Activated naive CD4-positive, alpha-beta T cell treated with Interleukin-2 at 50 U/mL for 16 hours (primary cell): Measurements from ENCODE around the gene SMARCA5.
"Not testable (repeated sequence)": the region's sequence is repeated elsewhere in the genome, so short reads cannot be mapped to it uniquely, and the experiment has no call there.

Experiments used
- DNase-seq: peaks from one replicate; pipeline ENCODE4 v3.0.0-alpha.2; 2020

Gene SMARCA5, protein sequence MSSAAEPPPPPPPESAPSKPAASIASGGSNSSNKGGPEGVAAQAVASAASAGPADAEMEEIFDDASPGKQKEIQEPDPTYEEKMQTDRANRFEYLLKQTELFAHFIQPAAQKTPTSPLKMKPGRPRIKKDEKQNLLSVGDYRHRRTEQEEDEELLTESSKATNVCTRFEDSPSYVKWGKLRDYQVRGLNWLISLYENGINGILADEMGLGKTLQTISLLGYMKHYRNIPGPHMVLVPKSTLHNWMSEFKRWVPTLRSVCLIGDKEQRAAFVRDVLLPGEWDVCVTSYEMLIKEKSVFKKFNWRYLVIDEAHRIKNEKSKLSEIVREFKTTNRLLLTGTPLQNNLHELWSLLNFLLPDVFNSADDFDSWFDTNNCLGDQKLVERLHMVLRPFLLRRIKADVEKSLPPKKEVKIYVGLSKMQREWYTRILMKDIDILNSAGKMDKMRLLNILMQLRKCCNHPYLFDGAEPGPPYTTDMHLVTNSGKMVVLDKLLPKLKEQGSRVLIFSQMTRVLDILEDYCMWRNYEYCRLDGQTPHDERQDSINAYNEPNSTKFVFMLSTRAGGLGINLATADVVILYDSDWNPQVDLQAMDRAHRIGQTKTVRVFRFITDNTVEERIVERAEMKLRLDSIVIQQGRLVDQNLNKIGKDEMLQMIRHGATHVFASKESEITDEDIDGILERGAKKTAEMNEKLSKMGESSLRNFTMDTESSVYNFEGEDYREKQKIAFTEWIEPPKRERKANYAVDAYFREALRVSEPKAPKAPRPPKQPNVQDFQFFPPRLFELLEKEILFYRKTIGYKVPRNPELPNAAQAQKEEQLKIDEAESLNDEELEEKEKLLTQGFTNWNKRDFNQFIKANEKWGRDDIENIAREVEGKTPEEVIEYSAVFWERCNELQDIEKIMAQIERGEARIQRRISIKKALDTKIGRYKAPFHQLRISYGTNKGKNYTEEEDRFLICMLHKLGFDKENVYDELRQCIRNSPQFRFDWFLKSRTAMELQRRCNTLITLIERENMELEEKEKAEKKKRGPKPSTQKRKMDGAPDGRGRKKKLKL

DNA sequence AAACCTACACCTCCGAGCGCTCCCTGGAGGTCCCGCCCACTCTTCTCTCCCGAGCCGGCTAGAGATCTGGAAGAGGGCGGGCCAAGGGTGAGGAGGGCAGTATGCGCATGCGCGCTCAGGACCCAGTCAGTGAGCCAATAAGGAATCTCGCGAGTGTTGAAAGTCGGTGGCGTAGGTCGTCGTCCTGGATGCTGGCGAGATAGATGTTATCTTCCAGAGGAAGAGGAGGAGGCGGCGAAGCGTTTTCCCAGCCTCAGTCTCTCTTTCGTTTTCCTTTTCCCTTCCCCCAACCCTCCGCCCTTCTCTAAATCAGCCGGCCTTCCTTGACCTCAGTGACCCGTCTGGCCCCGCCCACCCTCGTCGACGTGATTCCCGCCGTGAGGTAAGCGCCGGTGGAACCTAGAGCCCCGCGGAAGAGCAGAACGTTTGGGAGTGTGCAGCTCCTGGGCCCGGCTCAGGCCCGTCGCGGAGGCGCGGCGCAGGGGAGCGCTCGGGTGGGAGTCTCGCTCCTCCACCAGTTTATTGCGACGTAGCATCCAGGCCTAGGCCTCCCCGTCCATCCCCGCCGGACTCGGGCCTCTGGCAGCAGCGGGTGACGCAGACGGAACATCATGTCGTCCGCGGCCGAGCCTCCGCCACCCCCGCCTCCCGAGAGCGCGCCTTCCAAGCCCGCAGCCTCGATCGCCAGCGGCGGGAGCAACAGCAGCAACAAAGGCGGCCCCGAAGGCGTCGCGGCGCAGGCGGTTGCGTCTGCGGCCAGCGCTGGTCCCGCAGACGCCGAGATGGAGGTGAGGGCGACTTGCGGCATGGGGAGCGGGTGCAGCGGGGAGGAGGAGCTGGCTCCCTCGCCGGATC, at the start of gene SMARCA5:
Gene SMARCA5, plus strand, starts transcription at position 389 of the 855 bp plus-strand sequence. Its CDS starts 223 bp downstream, at position 612.
- peak; percentile 94 for DNase-seq

DNA sequence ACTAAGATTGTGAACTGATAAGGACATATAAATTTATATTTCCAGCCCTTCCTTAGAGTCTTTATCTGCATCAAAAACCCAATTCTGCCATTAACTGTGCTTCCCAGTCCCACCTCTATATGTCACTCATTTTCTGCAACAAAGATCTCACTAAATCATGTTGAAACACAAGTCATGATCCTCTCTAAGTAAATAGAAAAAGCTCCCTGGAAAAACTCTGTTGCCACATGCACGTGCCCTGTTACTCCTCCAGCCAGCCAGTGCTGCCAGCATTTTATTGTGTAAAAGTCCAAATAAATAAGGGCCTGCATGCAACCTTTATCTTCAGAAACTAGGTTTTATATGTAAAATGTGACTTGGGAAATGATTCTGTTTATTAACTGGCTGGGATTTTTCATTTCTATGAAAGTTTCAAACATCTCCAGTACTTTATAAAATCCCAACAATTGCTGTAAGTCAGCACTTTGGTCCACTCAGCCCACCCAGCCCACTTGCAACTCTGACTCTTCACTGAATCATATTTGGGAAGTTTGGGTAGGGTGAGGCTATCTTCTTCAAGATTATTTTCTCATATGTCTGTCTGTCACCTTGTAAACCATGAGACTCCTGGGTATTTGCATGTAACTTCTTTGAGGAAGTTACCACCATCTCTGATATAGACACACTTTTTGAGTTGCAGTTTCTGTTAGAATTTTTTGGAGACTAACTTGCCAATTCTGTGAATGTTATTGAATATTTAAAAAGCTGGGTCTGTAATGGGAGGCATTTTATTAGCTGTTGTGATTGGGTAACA, 40.0 kb upstream of the SMARCA5 start:
- no peak for DNase-seq

DNA sequence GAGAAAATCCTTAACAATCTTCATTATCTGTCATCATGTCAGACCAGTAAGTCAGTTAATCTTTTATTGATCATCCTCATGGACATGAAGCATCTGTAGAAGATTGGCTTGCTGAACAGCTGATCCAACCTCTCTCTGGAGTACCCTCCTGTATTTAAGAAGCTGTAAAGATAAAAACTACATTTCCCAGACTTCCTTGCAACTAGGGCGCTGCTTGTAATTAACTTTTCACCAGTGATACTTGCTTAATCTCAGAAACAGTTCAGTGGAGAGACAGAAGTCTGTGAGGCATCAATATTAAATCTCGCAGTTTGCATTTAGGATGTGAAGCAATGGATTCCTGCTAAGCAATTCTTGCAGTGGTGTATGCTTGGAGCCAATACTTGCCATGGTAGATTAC, 36.0 kb upstream of the SMARCA5 start:
- no peak for DNase-seq

DNA sequence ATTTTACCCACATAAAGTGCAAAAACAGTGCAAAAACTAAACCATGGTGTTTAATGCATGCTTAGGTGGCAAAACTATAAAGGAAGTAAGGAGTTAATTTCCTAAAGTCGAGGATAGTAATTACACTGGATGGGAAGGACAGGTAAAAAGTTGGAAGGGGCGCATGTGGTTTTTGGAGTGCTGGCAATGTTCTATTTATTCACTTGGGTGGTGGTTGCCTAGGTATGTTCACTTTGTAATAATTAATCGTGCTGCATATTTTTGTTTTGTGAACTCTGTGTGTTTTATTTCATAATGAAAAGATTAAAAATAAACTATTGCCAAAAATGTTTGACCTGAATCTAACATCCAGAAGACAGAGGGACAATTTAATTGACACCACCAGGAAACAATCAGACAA, 32.1 kb upstream of the SMARCA5 start:
- no peak for DNase-seq

DNA sequence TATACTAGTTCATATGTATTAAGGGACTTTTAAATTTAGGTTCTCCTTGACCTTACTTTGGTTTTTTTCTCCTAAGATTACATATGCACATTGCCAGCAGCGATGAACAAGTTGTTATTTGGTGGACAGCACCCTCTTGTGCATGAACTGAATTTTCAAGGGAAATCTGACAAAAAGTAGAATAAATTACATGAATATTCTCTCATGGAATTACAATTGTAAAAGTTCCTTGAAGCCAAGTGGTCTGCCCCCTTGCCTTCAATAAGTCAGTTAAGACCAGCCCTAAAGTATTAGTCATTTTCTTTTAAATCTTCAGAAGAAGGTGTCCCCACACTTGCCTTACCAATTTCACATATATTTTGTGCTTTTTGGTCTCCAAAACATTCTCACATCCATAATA, 30.7 kb upstream of the SMARCA5 start:
- DNase-seq, result no peak

DNA sequence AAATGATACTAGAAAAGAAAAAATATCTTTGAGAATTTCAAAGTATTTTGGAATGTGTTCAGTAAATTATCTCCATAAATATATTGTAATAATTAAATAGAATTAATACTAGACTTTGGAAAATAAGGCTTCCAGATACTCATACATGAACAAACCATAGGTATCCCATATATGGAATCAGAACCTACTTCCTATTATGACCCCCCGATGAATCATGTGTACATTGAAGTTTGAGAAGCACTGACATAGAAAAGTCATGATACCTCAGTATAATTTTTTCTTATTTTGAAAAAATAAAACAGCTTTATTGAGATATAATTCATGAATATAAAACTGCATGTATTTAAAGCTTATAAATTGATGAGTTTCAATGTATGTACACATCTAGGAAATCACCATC, 27.2 kb upstream of the SMARCA5 start:
- DNase-seq, result no peak

DNA sequence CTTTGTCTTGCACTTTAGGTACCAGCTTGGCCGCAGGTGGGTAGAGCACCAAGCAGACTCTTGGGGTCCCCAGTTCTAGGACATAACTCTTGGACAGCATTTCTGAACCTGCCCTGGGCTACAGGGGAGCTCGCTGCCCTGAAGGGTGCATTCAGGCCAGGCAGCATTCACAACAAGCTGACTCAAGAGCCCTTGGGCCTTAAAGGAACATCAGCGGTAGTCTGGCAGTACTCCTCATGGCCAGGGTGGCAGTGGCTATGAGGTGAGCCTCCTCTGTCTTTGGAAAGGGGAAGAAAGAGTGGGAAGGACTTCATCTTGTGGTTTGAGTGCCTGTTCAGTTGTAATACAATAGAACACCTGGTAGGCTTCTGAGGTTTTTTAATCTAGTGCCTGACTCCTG, 24.8 kb upstream of the SMARCA5 start:
- no peak for DNase-seq

DNA sequence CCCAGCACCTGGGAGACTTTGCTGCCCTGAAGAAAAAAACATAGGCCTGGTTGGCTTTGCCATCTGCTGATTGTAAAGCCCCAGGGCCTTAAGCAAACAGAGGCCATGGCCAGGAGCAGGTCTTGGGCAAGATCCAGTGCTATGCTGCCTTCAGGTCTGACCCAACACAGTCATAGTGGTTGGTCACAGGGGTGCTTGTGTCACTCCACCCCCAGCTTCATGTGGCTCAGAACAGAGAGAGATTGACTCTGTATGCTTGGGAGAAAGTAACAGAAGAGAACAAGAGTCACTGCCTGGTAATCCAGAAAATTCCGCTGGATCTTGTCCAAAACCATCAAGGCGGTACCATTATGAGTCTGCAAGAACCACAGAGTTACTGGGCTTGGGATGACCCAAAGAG, 24.4 kb upstream of the SMARCA5 start:
- DNase-seq, result no peak

DNA sequence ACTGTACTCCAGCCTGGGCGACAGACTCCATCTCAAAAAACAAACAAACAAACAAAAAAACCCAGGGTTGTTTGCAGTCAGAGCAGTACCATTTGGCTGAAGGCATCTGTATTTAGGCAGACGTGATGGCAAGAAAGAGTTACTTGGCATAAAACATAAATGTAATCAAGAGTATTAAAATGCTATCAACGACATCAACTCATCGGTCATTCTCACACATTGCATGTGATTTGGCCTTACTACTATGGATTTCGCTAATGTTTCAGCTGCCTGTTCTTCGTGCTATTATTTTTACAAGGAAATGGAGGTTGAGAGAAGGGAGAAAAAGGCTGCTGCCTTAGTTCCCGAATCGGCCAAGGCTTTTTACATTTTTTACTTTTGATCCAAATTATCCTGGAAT, 15.5 kb upstream of the SMARCA5 start:
- no peak for DNase-seq

DNA sequence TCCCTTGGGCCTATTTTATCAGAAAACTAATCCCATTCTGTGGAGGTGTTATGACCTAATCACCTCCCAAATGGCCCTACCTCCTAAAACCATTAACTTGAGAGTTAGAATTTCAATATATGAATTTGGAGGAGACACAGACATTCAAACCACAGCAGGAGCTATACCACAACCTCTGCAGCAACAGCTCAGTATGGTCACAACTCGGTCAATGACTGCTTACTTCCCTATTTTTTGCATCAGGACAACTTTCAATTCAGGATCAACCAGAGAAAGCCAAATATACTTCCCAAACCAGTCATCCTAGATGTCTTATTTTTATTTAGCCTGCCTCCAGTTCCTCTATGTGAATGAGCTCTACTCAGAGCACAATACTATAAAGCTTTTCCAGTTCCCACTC, 11.3 kb upstream of the SMARCA5 start:
- DNase-seq, result no peak

DNA sequence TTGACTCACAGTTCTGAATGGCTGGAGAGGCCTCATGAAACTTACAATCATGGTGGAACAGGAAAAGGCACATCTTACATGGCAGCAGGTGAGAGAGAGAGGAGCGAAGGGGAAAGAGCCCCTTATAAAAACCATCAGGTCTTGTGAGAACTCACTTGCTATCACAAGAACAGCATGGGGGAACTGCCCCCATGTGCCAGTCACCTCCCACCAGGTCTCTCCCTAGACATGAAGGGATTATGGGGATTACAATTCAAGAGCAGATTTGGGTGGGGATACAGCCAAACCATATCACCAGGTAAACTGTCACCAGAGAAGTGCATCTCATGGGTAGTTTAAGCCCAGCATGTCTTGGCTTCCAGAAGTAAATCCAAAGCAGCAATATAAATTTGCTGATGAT, 7.5 kb upstream of the SMARCA5 start:
- no peak for DNase-seq

DNA sequence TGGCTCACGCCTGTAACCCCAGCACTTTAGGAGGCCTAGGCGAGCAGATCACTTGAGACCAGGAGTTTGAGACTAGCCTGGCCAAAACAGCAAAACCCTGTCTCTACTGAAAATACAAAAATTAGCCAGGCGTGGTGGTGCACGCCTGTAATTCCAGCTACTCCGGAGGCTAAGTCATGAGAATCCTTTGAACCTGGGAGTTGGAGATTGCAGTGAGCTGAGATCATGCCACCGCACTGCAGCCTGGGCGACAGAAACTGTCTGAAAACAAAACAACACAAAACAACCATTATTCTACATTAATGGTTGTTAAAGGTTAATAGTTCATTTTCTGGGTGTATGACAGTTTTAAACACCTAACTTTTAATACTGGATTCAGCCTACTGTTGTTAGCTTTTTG, 1.6 kb upstream of the SMARCA5 start:
- no peak for DNase-seq

DNA sequence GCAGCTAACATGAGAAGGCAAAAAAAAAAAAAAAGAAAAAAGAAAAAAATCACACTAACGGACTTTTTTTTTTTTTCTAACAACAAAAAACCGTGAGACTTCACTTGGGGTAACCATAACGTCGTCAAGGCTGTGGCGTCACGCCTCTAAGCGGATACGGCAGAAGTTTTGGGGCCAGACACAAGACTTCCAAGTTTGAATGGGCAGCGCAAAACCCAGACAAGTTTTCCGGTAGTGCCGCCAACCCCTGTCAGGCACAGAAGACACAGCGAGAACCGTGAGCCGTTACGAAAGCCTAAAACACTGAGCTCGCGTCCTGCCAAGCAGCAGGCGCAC, 556 bp upstream of the SMARCA5 start:
- DNase-seq, result no peak

DNA sequence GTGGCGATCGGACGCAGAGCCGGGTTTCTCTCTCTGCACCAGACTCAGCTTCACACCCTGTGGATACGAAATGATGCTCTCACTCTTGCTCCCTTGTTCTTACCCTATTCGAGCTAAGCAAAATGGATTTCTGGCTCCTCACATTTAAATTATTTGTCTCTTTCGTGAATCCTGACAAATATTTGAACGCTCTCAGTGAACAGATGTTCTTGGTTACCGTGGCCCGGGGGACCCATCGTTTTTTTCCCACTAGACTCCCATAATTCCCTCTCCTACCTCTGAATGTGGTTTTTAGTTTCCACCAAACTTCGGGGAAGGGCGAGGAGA, 630 bp downstream of the SMARCA5 start:
- DNase-seq, result no peak

DNA sequence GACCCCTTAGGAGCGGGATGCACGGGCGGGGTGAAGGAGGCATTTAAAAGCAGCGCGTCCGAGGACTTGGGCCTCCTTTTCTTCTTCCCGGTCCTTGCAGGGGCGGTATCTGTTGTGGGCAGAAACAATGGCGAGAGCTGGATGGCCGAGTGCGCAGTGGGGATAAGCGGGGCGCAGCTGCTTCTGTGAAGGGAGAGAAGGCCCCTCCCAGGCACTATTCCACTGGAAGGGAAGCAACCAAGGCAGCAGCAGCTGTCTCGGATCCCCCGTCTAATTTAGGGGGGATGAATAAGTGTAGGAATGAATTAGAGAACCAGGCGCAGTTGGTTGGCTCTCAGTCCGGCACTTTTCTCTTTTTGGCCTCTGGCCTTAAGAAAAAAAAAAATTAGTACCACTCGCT, 995 bp downstream of the SMARCA5 start:
- DNase-seq, result peak; percentile 11

DNA sequence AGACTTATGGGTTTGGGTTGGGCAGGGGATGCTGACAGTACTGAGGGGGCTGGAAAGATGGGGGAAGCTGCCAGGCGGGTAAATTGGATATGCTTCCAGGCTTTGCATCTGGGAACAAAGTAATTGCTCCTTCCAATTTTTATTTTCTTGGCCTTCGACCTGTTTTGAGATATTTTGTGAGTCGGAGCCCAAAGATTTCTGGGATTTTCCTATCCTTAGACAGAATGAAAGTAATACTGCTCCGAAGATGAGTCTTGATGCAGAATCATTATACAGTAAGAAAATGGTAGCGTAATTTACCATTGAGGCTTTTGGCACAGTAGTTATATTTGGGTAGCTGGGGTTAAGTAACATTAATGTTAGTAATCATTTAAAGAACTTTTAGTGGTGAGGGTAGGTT, 1.4 kb downstream of the SMARCA5 start:
- no peak for DNase-seq

DNA sequence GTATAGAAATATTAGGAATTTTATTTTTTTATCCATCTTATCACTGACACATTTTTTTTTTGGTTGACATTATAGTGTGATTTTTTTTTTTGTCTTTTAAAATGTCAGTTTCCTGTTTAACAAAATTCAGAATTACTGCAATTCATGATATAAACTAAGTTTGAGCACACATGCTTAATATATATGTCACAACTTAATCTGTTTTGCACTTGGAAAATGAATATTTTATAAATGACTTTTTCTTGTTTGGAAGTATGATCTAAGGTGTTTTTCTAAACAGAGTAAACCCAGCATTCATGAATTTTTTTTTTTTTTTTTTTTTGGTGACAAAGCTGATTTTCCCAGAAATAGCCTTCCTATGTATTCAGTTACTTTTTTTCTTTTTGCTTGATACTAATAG, 2.4 kb downstream of the SMARCA5 start:
- no peak for DNase-seq

DNA sequence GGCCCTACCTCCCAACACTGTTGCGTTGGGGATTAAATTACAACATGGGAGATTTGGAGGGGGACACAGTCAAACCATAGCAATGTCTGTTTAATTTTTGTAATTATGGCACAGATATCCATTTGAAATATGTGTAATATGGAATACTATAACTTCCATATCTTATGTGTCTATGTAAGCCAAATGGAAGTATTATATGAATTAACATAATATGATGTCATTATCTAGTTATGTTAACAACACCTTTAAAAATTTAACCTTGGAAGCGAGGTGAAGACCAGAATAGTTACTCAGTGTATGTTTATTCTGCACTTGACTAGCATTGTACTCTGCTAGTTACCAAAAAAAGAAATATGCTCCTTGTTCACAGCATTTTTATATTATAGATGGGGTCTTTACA, 4.3 kb downstream of the SMARCA5 start:
- DNase-seq, result no peak

DNA sequence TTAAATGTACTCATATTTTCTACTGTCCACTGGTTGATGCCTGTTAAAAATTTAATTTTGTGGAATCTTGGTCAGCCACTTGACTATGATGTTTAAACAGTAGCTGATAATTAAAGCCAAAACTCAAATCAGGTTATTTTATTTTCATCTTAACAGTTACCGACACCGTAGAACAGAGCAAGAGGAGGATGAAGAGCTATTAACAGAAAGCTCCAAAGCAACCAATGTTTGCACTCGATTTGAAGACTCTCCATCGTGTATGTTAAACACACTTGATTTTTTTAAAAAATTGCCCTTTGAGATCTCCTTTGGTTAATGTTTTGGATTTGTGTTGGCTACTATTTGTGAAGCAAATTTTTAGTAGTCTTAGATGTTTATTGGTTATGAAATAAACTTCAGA, 10.7 kb downstream of the SMARCA5 start:
- DNase-seq, result no peak

DNA sequence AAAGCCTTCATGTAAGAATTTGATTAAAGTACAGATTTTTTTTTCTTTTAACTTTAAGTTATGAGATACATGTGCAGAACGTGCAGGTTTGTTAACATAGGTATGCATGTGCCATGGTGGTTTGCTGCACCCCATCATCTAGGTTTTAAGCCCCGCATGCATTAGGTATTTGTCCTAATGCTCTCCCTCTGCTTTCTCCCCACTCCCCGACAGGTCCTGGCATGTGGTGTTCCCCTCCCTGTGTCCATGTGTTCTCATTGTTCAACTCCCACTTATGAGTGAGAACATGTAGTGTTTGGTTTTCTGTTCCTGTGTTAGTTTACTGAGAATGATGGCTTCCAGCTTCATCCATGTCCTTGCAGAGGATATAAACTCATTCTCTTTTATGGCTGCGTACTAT, 14.5 kb downstream of the SMARCA5 start:
- DNase-seq, result not testable (repeated sequence)

DNA sequence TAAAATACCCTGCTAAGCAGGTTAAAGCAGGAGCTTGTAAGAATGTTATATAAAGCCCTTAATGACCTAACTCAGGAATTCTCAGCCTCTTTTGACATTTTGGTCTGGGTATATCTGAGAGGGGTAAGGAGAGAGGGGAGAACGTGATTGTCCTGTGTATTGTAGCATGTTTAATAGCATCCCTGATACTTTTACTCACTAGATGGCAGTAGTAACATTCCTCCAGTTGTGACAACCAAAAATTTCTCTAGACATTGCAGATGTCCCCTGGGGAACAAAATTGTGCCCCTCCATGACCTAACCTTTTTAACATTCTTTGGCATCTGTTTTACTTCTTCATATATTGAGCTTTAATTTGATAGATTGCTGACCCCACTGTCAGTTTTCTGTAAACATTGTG, 17.9 kb downstream of the SMARCA5 start:
- no peak for DNase-seq

DNA sequence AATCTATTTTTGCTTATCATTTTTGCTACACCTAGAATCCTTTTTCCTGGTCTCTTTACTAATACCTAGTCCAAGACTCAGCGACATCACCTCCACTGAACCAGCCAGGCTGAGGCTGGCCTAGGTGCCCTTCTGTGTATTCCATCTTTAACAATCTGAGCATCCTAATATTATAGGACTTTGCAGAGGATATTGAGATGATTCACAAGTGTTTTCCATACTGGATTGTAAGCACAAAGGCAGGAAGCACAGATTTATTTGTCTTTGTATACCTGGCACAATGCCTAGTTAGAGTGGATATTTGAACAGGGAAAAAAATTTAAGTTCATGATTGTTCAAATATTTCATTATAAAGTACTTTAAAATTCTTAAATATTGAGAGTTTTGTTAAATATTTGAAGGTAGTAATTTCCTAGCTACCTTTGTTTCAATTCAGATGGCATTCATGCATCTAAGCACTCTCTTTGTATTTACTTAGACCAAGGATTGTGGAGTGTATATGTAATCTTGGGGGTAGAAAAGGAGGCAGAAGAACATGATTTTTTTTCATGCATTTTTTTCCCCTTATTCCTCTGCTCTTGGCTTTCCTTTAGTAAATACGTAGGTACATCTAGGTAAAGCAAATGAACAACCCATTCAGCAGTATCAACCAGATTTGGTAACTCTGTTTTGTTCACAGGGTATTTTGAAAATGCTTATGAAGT, 18.4 kb downstream of the SMARCA5 start:
- no peak for DNase-seq
